Activated CD4-positive, alpha-beta T cell treated with anti-CD3 and anti-CD28 coated beads, Interleukin-2, amount 50 U/mL, for 24 hours (primary cell): Measurements from ENCODE around the gene ITGA7.
"Not testable (repeated sequence)": the region's sequence is repeated elsewhere in the genome, so short reads cannot be mapped to it uniquely, and the experiment has no call there.

Experiments
- DNase-seq, 2 donors: peaks; one replicate each; pipeline ENCODE4 v3.0.0-alpha.2; 2020; ENCODE audit warnings: low read depth in 1 of 2, low spot score in 1 of 2

ITGA7 gene

GRCh38 chr12:55650620-55651298, 56.9 kb downstream of the ITGA7 start:
- DNase-seq = not testable (repeated sequence)

DNA sequence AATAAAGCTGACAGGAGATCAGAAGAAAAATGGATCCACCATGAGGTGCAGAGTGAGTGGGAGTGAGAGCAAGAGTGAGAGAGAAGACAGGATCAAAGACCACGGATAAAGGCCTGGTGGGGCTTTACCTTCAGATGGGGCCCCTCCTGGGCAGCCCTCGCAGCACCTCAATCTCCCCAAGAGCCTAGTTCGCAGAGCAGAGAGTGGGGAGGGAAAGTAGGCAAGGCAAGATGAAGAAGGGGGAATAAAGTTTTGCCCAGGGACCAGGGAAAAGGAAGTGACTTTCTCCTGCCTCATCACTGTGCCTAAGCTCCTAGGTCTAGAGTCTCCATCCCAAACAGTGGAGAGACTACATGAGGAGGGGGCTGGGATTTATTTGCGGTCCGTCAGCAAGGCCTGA, 60.7 kb downstream of the ITGA7 start:
- DNase-seq = no peak

DNA sequence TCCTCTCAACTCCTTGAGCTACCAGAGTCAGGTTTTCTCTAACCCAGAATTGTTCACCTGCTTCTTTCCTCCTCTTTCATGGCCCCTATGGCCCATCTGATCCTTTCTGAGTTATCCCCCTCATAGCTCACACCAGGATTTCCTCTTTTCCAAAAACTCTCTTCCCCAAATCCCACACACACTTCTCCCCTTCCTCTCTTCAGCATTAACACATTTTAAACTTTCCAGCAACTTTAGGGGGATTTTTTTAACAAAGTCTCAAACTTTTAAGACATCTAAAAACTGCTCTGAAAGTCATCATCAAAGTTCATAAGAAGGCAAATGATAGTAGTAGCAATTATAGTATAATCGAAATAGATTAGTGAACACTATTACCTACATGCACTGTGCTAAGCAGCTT, 63.1 kb downstream of the ITGA7 start:
- no peak for DNase-seq

GRCh38 chr12:55642669-55643068, 65.0 kb downstream of the ITGA7 start:
- no peak for DNase-seq

- no peak for DNase-seq
Measured at GRCh38 chr12:55642267-55642666, 65.4 kb downstream of the ITGA7 start.

DNA sequence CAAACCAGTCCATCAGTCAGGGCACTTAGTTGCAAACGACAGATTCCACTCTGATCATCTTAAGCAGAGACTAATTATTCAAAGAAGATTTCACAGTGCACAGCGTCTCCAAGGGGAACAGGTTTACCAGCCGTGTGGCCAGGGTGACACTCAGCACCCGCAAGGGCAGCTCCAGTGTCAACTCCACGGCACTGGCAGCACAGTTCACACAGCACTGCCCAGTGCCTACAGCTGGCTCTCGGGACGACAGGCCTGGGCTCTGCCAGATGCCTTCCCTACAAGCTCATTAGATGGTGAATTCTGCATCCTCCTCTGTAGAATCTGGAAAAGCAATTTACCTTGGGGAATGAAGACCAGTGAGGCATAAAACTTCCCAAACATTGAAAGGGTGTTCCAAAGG, 66.1 kb downstream of the ITGA7 start:
- DNase-seq = no peak

- no peak for DNase-seq
Measured at GRCh38 chr12:55637467-55637866, 70.2 kb downstream of the ITGA7 start.

GRCh38 chr12:55636853-55637252, 70.9 kb downstream of the ITGA7 start, which contains the start of gene OR10P1:
Gene OR10P1, plus strand, starts transcription at chr12:55636892. Its CDS starts 0 bp downstream, at chr12:55636892.
- DNase-seq = no peak

DNA sequence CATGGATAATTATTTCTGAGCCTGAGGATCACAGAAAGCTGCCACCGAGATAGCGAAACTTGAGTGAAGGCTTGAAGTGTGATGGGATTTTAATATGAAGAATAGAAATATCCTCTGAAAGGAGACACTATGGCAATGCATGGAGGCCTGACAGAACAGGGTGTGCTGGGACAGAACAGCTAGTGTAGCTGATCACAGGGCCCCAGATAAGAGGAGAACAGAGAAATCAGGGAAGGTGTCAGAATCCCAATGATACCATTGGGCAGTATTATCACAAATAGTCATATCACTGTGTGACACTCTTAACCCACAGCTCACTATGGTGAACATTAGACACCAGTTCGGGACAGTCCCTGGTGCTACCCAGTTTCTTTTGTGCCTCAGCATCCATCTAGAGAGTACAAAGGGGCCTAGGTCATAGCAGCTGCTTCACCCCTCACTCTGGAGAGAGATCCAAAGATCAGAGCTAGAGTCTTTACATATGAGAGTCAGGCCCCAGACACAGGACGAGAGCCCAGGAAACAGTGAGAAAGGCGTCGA, 71.5 kb downstream of the ITGA7 start:
- DNase-seq = no peak
